Kidney (tissue), 14 donors: Measurements from ENCODE around the gene PRAME. TPM values are rescaled to one million over a fixed set of nuclear protein-coding genes. Genes with fewer than 3 reads are reported as not detected.

ENCODE experiments used
- DNase-seq, 5 donors: peaks; one replicate each; pipeline ENCODE4 v3.0.0-alpha.2; 2013 to 2020
- FAIRE-seq: peaks from 2 replicates; lab custom pipeline; 2012; peaks lifted over from hg19 to GRCh38; lab: Jason Lieb, UNC
- H3K27ac ChIP-seq, 2 donors: one replicate each; pipeline ENCODE4 v1.7.0; 2013; ENCODE audit warnings: low read depth in 2 of 2, low read length in 2 of 2, inconsistent platforms in 1 of 2
- H3K27me3 ChIP-seq: one replicate; pipeline ENCODE4 v1.7.1; 2013; ENCODE audit warnings: low read length, inconsistent platforms; ENCODE audit not compliant: control insufficient read depth, insufficient read depth
- H3K36me3 ChIP-seq, 3 donors: one replicate each; pipeline versions ENCODE4 v1.7.0 to v1.7.1; 2013; ENCODE audit warnings: low read length in 3 of 3, control low read depth in 1 of 3, inconsistent platforms in 1 of 3; ENCODE audit not compliant: insufficient read depth in 3 of 3, control insufficient read depth in 2 of 3
- H3K4me1 ChIP-seq, 3 donors: one replicate each; pipeline versions ENCODE4 v1.7.0 to v1.7.1; 2013; ENCODE audit warnings: low read length in 3 of 3, inconsistent platforms in 1 of 3, low read depth in 1 of 3; ENCODE audit not compliant: control insufficient read depth in 2 of 3, insufficient read depth in 2 of 3
- H3K4me3 ChIP-seq, 3 donors: one replicate each; pipeline versions ENCODE4 v1.7.0 to v1.8.1; 2013; ENCODE audit warnings: low read length in 3 of 3, control low read depth in 1 of 3, inconsistent platforms in 1 of 3
- H3K9ac ChIP-seq, 3 donors: one replicate each; pipeline versions ENCODE4 v1.7.0 to v1.7.1; 2013; ENCODE audit warnings: low read length in 3 of 3, control low read depth in 1 of 3, inconsistent platforms in 1 of 3
- H3K9me3 ChIP-seq, 3 donors: one replicate each; pipeline versions ENCODE4 v1.7.0 to v1.7.1; 2013; ENCODE audit warnings: low read length in 3 of 3, control low read depth in 1 of 3, inconsistent platforms in 1 of 3; ENCODE audit not compliant: control insufficient read depth in 2 of 3, insufficient read depth in 1 of 3
- intact Hi-C: fragments of 100-400 bp; cut with DNase I; formaldehyde crosslinking; loops from one replicate; pipeline ENCODE4 v1.11.1; 2022
- polyA plus RNA-seq: library from polyadenylated mRNA; stranded (reverse); fragments of 350-450 nt; fragmentation: Illumina TruSeq; extraction: RNeasy Lipid Tissue Mini Kit (QIAGEN cat#74804); gene quantifications from one replicate; pipeline ENCODE4 v1.2.3, GENCODE V29; 2014; ENCODE audit warnings: low read depth, low replicate concordance; ENCODE audit not compliant: insufficient read depth
- total RNA-seq: library from RNA; stranded (reverse); fragmentation: NEBNext Ultra II Directional; extraction: Animal tissue kit (Norgen Biotek cat#: 25700); gene quantifications from one replicate; pipeline ENCODE4 v1.2.1, GENCODE V29; 2021
- TF ChIP-seq, protein P1 (sequence below): IDR thresholded peaks from 3 replicates; pipeline ENCODE4 v1.5.1; 2012; ENCODE audit warnings: mild to moderate bottlenecking, moderate library complexity, borderline replicate concordance; ENCODE audit not compliant: insufficient read depth; ENCODE audit errors: extremely low read depth
- donor health status: control.
- donor health status: control.
- donor health status: control.
- donor health status: control.
- donor health status: control.
- donor health status: DM: yes; HTN: yes; CAD: no.
- donor health status: Normal renal cell carcinoma (clear cell type).

PRAME gene
- total and polyA plus RNA-seq, 2 donors from 2014 or later, result 1.7 to 4.0 TPM

DNA sequence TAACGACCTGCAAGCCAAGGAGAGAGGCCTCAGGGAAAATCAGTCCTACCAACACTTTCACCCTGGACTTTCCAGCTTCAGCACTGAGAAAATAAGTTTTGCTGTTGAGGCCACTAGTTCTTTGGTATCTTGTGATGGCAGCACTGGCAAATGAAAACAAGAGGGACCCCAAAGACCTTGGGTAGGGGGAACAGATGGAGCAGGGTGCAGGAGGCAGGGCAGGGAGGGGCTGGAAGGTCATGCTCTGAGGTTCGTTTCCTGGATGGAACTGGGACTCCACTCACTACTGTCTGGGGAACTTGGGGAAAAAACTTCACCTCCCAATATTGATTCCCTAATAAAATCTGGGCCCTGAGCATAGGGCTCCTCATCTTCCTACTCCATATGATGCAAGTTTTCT, 34.2 kb upstream of the PRAME start:
- no peak overlapping the region for H3K4me3 ChIP-seq
- intact Hi-C loops, result no loop called here
- H3K27me3 ChIP-seq, result no peaks in the 10 kb centered on the region
- H3K9me3 ChIP-seq, result no peaks in the 10 kb centered on the region
- no peak overlapping the region for H3K27ac ChIP-seq
- no peak for FAIRE-seq
- no peak overlapping the region for H3K9ac ChIP-seq
- no peaks in the 10 kb centered on the region for H3K36me3 ChIP-seq
- TF ChIP-seq, protein P1, sequence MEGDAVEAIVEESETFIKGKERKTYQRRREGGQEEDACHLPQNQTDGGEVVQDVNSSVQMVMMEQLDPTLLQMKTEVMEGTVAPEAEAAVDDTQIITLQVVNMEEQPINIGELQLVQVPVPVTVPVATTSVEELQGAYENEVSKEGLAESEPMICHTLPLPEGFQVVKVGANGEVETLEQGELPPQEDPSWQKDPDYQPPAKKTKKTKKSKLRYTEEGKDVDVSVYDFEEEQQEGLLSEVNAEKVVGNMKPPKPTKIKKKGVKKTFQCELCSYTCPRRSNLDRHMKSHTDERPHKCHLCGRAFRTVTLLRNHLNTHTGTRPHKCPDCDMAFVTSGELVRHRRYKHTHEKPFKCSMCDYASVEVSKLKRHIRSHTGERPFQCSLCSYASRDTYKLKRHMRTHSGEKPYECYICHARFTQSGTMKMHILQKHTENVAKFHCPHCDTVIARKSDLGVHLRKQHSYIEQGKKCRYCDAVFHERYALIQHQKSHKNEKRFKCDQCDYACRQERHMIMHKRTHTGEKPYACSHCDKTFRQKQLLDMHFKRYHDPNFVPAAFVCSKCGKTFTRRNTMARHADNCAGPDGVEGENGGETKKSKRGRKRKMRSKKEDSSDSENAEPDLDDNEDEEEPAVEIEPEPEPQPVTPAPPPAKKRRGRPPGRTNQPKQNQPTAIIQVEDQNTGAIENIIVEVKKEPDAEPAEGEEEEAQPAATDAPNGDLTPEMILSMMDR, result no peak
- DNase-seq, result no peak
- no peaks in the 10 kb centered on the region for H3K4me1 ChIP-seq

DNA sequence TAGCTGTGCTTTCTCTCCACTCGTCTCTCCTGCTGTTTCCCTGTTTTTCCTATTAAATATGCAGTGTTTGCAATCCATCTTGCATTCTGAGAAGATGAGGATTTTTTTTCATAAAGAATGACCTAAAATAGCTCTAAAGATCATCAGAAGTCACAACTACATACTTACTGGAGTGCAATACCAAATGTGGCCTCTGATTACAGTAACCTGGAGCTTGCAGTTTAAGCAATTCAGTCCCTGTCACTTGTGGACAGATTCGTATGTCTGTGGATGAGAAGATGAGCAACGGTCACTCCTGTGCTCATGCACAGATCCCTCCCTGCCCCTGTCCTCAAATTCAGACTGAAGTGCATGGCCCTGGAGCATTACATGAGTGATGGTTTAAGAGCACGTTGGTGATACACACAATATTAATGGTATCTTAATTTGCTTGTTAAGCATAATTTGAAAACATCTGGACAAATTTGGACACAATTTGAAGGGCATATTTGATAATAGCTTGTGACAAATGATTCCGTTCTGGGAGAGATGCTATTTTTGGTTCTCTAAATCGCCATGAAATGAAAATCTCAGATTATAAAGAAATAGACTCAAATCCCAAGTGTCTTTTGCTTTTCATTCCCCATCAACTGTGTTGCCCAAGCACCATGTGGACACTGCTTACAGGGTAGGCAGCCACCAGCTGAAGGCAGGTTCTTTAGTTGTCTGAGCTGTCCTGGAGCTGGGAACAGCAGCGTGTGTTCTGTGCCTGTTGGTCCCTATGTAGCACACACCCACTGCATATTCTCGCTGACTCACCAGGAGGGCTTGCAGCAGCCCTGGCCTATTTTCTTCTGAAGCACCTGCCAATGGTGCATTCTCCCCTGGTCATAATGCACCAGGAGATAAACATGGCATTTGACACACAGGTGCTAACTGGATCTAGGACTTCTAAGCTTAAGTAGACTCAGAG, 32.6 kb upstream of the PRAME start:
- TF ChIP-seq, protein P1, result no peak
- DNase-seq (no peak), FAIRE-seq (no peak)
- no peaks in the 10 kb centered on the region for H3K36me3 ChIP-seq
- H3K9me3 ChIP-seq, result no peaks in the 10 kb centered on the region
- H3K4me3 ChIP-seq, result no peak overlapping the region
- intact Hi-C loops, result no loop called here
- H3K4me1 ChIP-seq, result no peaks in the 10 kb centered on the region
- no peak overlapping the region for H3K27ac ChIP-seq
- no peak overlapping the region for H3K9ac ChIP-seq
- H3K27me3 ChIP-seq, result no peaks in the 10 kb centered on the region

DNA sequence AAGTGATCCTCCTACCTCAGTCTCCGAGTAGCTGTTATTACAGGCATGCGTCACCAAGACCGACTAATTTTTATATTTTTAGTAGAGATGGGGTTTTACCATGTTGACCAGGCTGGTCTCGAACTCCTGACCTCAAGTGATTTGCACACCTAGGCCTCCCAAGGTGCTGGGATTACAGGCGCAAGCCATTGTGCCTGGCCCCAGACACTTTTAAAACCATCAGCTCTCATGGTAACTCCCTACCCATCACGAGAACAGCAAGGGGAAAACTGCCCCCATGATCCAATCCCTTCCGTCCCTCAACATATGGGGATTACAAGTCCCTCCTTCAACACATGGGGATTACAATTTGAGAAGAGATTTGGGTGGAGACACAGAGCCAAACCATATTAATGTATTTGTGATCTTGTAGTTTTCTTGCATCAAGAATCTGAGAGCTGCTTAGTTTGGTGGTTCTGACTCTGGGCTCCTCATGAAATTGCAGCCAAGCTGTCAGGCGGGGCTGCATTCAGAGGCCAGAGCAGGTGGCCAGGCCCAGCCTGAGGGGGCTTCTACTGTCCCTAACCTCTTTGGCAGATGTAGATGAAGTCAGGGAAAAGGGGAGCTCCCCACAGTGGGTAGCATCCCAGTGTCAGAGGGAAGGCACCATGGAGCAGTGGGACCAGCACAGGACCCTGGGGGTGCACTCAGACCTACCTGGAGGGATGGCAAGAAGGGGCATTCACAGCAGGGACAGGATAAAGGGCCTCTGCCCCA, 31.2 kb upstream of the PRAME start:
- Histone ChIP-seq H3K36me3 (no peaks in the 10 kb centered on the region), H3K27ac (no peak overlapping the region), H3K9me3 (no peaks in the 10 kb centered on the region), H3K4me1 (no peaks in the 10 kb centered on the region), H3K9ac (no peak overlapping the region), H3K4me3 (no peak overlapping the region), H3K27me3 (no peaks in the 10 kb centered on the region)
- TF ChIP-seq, protein P1, result no peak
- DNase-seq (no peak), FAIRE-seq (no peak)
- intact Hi-C loops, result no loop called here
